HG02840 (cell line): ENCODE data around the gene RSAD1.

ENCODE experiments used
- ATAC-seq: cut with Tn5 transposase; IDR thresholded peaks from one replicate; pipeline ENCODE4 v1.9.1; 2021; ENCODE audit warnings: mild to moderate bottlenecking, moderate library complexity, moderate number of reproducible peaks; ENCODE audit not compliant: unreplicated experiment, low FRiP score

Gene RSAD1

GRCh38 chr17:50457621-50458020 lies 21.0 kb upstream of the RSAD1 start:
- no peak for ATAC-seq

- no peak for ATAC-seq
These were observed 20.4 kb upstream of the RSAD1 start for GRCh38 chr17:50458270-50458669.

GRCh38 chr17:50458701-50459676 lies 19.7 kb upstream of the RSAD1 start:
- no peak for ATAC-seq

GRCh38 chr17:50459756-50460155 lies 18.9 kb upstream of the RSAD1 start:
- ATAC-seq: no peak

GRCh38 chr17:50460831-50461526 lies 17.7 kb upstream of the RSAD1 start:
- no peak for ATAC-seq

- no peak for ATAC-seq
These were observed 17.0 kb upstream of the RSAD1 start for GRCh38 chr17:50461550-50462132.

GRCh38 chr17:50462446-50462845 lies 16.2 kb upstream of the RSAD1 start:
- no peak for ATAC-seq

- ATAC-seq: no peak
These were observed 14.5 kb upstream of the RSAD1 start for GRCh38 chr17:50464121-50464520.

GRCh38 chr17:50464736-50465135 lies 13.9 kb upstream of the RSAD1 start:
- ATAC-seq: no peak

- no peak for ATAC-seq
These were observed 13.5 kb upstream of the RSAD1 start for GRCh38 chr17:50465171-50465570.

GRCh38 chr17:50465635-50466034 lies 13.0 kb upstream of the RSAD1 start:
- no peak for ATAC-seq

- no peak for ATAC-seq
These were observed 12.1 kb upstream of the RSAD1 start for GRCh38 chr17:50466371-50467113.

GRCh38 chr17:50467114-50467854 lies 11.4 kb upstream of the RSAD1 start:
- ATAC-seq: no peak

- no peak for ATAC-seq
These were observed 10.8 kb upstream of the RSAD1 start for GRCh38 chr17:50467855-50468303.

- no peak for ATAC-seq
These were observed 10.1 kb upstream of the RSAD1 start, which contains the start of gene CHAD for GRCh38 chr17:50468304-50469207. Gene CHAD, minus strand, starts transcription at chr17:50468880. Its CDS starts 67 bp downstream, at chr17:50468813.

- no peak for ATAC-seq
These were observed 9.5 kb upstream of the RSAD1 start for GRCh38 chr17:50469208-50469605.

- no peak for ATAC-seq
These were observed 8.9 kb upstream of the RSAD1 start for GRCh38 chr17:50469671-50470305.

- ATAC-seq: no peak
These were observed 8.2 kb upstream of the RSAD1 start for GRCh38 chr17:50470426-50470825.
